Heart right ventricle (tissue), 16 donors: Measurements from ENCODE around the gene SCRN2. TPM values are rescaled to one million over a fixed set of nuclear protein-coding genes. Genes with fewer than 3 reads are reported as not detected.
A peak's percentile ranks its signal among the peaks of the same experiment; 100 is the strongest.

Experiments used
- ATAC-seq, 8 donors: fragments of 200-7000 bp; cut with Tn5 transposase; one replicate each; pipeline ENCODE4 v1.9.1; 2020; ENCODE audit warnings: mild to moderate bottlenecking in 8 of 8, moderate library complexity in 8 of 8, moderate number of reproducible peaks in 1 of 8
- DNase-seq, 2 donors: peaks; one replicate each; pipeline ENCODE4 v3.0.0-alpha.2; 2020
- H3K27ac ChIP-seq, 10 donors: fragments of 200-600 bp; sonication (generic) in 2 of 10; one replicate each; pipeline versions ENCODE4 v1.5.0 to v1.8.0; 2020 to 2022; ENCODE audit warnings: mild to moderate bottlenecking in 3 of 10
- H3K27me3 ChIP-seq, 7 donors: fragments of 200-600 bp; one replicate each; pipeline ENCODE4 v1.8.0; 2021 to 2022; ENCODE audit warnings: mild to moderate bottlenecking in 2 of 7
- H3K36me3 ChIP-seq, 9 donors: fragments of 200-600 bp; sonication (generic) in 1 of 9; one replicate each; pipeline versions ENCODE4 v1.5.0 to v1.8.0; 2020 to 2022; ENCODE audit warnings: mild to moderate bottlenecking in 2 of 9
- H3K4me1 ChIP-seq, 9 donors: fragments of 200-600 bp; sonication (generic) in 1 of 9; one replicate each; pipeline versions ENCODE4 v1.5.0 to v1.8.0; 2020 to 2022; ENCODE audit warnings: mild to moderate bottlenecking in 4 of 9
- H3K4me3 ChIP-seq, 10 donors: fragments of 200-600 bp; sonication (generic) in 2 of 10; one replicate each; pipeline versions ENCODE4 v1.5.0 to v1.8.0; 2020 to 2022; ENCODE audit warnings: mild to moderate bottlenecking in 7 of 10, moderate library complexity in 2 of 10
- H3K9me3 ChIP-seq, 11 donors: fragments of 200-600 bp in 10 of 11; sonication (generic) in 2 of 11; one replicate each; pipeline versions ENCODE4 v1.5.0 to v1.8.0; 2013 to 2022; ENCODE audit warnings: mild to moderate bottlenecking in 2 of 11, control low read depth in 1 of 11, moderate library complexity in 1 of 11
- WGBS, 2 donors: extraction: QIAGEN DNeasy Blood & Tissue Kit; methylation state at CpG; one replicate each; pipeline ENCODE4 v1.1.7; 2013; ENCODE audit warnings: inconsistent platforms in 1 of 2; 5-methylcytosine and 5-hydroxymethylcytosine counted together
- intact Hi-C, 10 donors: fragments of 100-400 bp; cut with DNase I; formaldehyde crosslinking; loops; one replicate each; pipeline versions ENCODE4 v1.11.1 to v1.14.2; 2022
- polyA plus RNA-seq, 2 donors: library from polyadenylated mRNA; stranded (reverse); fragments of 200-250 nt; gene quantifications; one replicate each; pipeline ENCODE4 v1.2.3, GENCODE V29; 2013
- total RNA-seq, 10 donors: library from RNA; stranded (reverse); fragmentation: NEBNext Ultra II Directional in 3 of 10; extraction: Animal tissue kit (Norgen Biotek cat#: 25700) in 3 of 10; gene quantifications; one replicate each; pipeline versions ENCODE4 v1.2.1 to v1.2.4, GENCODE V29; 2021 to 2023
- TF ChIP-seq, protein P1 (sequence below), 9 donors: fragments of 200-600 bp; sonication (generic) in 2 of 9; IDR thresholded peaks; one replicate each; pipeline versions ENCODE4 v1.5.0 to v1.8.0; 2021 to 2022; ENCODE audit warnings: antibody characterized with exemption in 9 of 9, mild to moderate bottlenecking in 5 of 9, moderate library complexity in 1 of 9
- donor health status: Arrhythmogenic right ventricular cardiomyopathy.
- donor health status: ischemic (EF 13 %, LVEDD 7.1; RV severe dilation, severe dysfunction).
- donor health status: healthy with polysubstance abuse.
- donor health status: DM: no; HTN: yes; CAD: no.
- donor health status: DM: no; HTN: no; CAD: no.
- donor health status: ischemic (EF 25% LVEDD 6.9; RV normal size, moderate dysfunction).
- donor health status: ischemic (EF 25% LVEDD 5.7; RV mildly dilated, moderate dysfunction).
- donor health status: healthy.
- donor health status: DM: yes; HTN: yes; CAD: no.
- donor health status: Ischemic cardiomyopathy.
- donor health status: ischemic (EF 35%, LVEDD 5.7; RV mildly dilated, moderate dysfunction).
- donor health status: nonischemic (EF 11% LVEDD 7.7; RV severe dilation, severe dysfunction).
- donor health status: DM: yes; HTN: yes; CAD: no.
- donor health status: PGD.
- donor health status: ischemic (EF 29% LVEDD 5.4; RV normal size, mild dysfunction).
- donor health status: nonischemic (EF 23%, LVEDD 6.1; RV moderate dilation, normal function).

The SCRN2 gene
- total and polyA plus RNA-seq, 12 donors: 20.6 to 82.5 (median 34.5) TPM

DNA sequence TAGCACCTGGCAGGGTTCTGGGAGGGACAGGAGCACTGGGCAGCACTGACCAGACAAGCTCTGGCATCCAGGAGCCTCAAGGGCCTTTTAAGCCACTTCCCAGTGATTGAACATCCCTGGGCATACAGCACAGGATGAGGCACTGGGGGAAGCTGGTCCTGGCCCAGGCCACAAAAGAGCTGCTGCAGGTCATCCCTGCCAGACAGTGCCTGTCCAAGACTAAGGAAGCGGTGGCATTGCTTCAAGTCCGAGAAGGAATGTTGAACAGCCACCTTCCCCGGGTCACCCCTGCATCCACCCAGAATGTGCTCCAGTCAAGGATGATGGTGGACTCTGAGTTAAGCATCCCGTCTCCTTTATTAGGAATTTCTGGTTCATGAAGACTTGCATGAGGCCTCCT lies 18.3 kb downstream of the SCRN2 start:
- Histone ChIP-seq H3K36me3 (peaks cover 0 to 71% (median 37%) of the 10 kb centered on the region in 9 donors), H3K27ac (no peak overlapping the region), H3K4me1 (peaks cover 5 to 24% (median 20%) of the 10 kb centered on the region in 9 donors), H3K9me3 (no peaks in the 10 kb centered on the region), H3K27me3 (no peaks in the 10 kb centered on the region), H3K4me3 (no peak overlapping the region)
- TF ChIP-seq, protein P1, sequence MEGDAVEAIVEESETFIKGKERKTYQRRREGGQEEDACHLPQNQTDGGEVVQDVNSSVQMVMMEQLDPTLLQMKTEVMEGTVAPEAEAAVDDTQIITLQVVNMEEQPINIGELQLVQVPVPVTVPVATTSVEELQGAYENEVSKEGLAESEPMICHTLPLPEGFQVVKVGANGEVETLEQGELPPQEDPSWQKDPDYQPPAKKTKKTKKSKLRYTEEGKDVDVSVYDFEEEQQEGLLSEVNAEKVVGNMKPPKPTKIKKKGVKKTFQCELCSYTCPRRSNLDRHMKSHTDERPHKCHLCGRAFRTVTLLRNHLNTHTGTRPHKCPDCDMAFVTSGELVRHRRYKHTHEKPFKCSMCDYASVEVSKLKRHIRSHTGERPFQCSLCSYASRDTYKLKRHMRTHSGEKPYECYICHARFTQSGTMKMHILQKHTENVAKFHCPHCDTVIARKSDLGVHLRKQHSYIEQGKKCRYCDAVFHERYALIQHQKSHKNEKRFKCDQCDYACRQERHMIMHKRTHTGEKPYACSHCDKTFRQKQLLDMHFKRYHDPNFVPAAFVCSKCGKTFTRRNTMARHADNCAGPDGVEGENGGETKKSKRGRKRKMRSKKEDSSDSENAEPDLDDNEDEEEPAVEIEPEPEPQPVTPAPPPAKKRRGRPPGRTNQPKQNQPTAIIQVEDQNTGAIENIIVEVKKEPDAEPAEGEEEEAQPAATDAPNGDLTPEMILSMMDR (IDR thresholded peaks at IDR 0.05): no peak
- 89 to 92% methylated on average over 4 of the region's 4 CpGs for WGBS, 2 donors
- ATAC-seq (no peak), DNase-seq (no peak)
- intact Hi-C loops: no loop called here

DNA sequence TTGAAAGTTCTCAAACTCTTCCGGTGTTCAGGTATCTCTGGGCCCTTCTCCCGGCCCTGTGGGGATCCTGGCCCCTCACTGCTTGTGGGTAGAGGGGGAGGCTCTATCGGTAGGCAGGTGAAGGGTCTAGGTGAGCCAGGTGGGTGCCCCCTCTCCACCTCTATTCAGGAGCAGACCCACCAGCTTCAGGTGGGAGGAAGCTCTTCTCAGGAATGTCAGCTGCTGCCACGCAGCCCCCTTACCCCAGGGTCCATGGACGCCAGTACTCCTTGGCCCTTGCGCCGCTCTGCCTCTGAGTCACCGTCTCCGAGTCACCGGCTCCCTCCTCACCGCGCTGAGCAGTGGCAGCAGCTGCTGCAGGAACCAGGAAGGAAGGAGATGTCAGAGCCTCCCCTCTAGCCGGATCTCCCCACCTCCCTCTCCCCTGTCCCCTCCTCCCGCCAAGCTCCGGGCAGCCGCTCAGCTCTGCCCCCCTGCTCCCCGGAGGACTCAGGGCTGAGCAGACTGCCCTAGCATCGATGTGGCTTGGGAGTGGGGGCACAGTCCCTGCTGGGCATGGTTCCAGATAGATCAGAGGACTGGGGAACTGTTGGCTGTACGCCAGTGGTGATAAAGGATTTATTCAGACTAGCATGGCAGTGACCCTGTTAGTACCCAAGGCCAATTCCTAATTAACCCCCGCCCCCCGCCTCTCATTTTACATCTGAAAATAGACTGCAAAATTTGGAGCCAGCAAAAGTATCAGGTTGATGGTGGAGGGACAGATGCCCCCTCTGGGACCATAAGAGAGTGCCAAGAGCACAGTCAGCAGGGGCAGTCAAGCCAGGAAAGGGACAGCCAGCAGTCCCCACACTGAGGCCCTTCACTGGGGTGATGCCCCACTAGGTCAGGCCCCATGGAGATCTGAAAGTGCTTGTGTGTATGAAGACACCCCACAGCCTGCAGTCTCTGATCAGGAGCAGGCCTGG lies 19.4 kb downstream of the SCRN2 start, which contains the start of gene OSBPL7:
OSBPL7 (minus strand) TSS at position 371 of the 968 bp plus-strand sequence. CDS start 1,516 bp downstream, outside the sequence.
- H3K4me1 ChIP-seq: peaks cover 5 to 24% (median 20%) of the 10 kb centered on the region in 9 donors
- TF ChIP-seq, protein P1 (IDR thresholded peaks at IDR 0.05): peak in 5 of 9 donors; percentile 27 to 56 (median 42)
- peak within 1 kb of the TSS in 9 of 10 donors; percentile 47 to 81 (median 66) for H3K27ac ChIP-seq
- DNase-seq: peak; percentile 68 to 82
- H3K36me3 ChIP-seq: peaks cover 0 to 71% (median 34%) of the 10 kb centered on the region in 9 donors
- 4% methylated on average over 21 of the region's 21 CpGs for WGBS, 2 donors
- ATAC-seq: peak; percentile 87 to 97 (median 94)
- intact Hi-C loops: no loop called here
- no peaks in the 10 kb centered on the region for H3K9me3 ChIP-seq
- peak within 1 kb of the TSS; percentile 47 to 91 (median 66) for H3K4me3 ChIP-seq
- H3K27me3 ChIP-seq: no peaks in the 10 kb centered on the region

DNA sequence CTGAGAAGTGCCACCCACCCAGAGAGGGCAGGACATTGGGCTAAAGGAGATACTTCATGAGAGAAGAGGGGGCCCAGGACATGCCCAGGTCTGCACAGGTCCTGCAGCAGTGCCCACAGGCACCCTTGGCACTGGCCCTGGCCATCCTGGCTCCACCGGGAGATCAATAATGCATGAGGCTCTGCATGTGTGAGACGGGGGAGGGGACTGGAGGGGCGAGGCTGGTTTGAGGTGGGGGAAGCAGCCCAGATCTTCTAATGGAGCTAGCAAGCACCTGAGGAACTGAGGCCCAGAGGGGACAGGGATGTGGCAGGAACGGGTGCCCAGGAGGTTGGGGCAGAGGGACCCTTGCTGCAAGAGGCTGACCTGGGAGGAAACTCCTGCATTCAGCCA lies 20.0 kb downstream of the SCRN2 start:
- 10% methylated on average over 4 of the region's 4 CpGs for WGBS, 2 donors
- intact Hi-C loops: no loop called here
- Histone ChIP-seq H3K27me3 (no peaks in the 10 kb centered on the region), H3K9me3 (no peaks in the 10 kb centered on the region), H3K36me3 (peaks cover 0 to 71% (median 28%) of the 10 kb centered on the region in 9 donors), H3K27ac (peak overlapping the region in 9 of 10 donors; percentile 47 to 81 (median 66)), H3K4me3 (peak overlapping the region; percentile 47 to 91 (median 66)), H3K4me1 (peaks cover 5 to 24% (median 20%) of the 10 kb centered on the region in 9 donors)
- TF ChIP-seq, protein P1 (IDR thresholded peaks at IDR 0.05): no peak
- ATAC-seq (peak in 2 of 8 donors; percentile 2 to 12), DNase-seq (no peak)

DNA sequence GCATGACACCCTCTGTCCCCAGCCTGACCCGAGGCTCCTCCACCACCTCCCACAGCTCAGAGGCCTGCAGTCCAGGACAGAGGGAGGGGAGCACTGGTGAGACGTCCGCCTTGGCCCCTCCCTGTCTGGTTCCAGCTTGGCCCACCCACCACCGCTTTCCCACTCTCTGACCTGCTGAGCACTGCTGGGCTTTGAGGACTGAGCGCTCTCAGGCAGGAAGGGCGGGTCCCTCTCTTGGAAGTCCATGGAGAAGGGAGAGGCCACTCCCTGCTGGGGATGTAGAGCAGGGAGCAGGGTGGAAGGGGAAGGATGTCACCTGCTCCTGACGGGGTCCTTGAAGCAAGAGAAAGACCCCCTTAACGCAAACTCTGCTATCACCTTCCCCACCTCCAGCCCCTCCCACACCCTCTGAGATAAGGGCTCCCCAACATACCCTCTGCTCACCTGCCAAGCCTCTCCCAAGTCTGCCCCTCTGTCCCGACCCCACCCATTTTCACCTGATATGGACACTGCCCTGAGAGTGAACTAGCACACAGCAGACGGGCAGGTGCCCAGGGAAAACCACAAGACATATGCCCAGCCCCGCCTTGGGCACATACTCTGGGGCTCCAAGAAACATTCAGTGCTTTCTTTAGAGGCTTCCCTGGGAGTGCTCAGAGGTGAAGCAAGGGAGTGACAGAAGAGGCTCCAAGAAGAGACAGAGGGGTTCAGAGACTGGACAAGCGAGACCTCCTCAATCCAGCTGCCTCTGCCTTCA lies 20.9 kb downstream of the SCRN2 start:
- WGBS, 2 donors: 57 to 59% methylated on average over 12 of the region's 12 CpGs
- Histone ChIP-seq H3K27ac (peak overlapping the region in 1 of 10 donors; percentile 70), H3K4me1 (peaks cover 5 to 24% (median 20%) of the 10 kb centered on the region in 9 donors), H3K27me3 (no peaks in the 10 kb centered on the region), H3K4me3 (peak overlapping the region in 2 of 10 donors; percentile 74 to 91), H3K9me3 (no peaks in the 10 kb centered on the region), H3K36me3 (peaks cover 0 to 71% (median 28%) of the 10 kb centered on the region in 9 donors)
- TF ChIP-seq, protein P1 (IDR thresholded peaks at IDR 0.05): no peak
- DNase-seq: no peak
- peak in 7 of 8 donors; percentile 13 to 45 (median 30) for ATAC-seq
- intact Hi-C loops: no loop called here
